Measurements from ENCODE around the gene BLM. TPM values are rescaled to one million over a fixed set of nuclear protein-coding genes. Genes with fewer than 3 reads are reported as not detected.

The BLM gene
- polyA plus RNA-seq, 1 of the 3 experiments (the other 2 are of a cell fraction) = 2.7 TPM

DNA sequence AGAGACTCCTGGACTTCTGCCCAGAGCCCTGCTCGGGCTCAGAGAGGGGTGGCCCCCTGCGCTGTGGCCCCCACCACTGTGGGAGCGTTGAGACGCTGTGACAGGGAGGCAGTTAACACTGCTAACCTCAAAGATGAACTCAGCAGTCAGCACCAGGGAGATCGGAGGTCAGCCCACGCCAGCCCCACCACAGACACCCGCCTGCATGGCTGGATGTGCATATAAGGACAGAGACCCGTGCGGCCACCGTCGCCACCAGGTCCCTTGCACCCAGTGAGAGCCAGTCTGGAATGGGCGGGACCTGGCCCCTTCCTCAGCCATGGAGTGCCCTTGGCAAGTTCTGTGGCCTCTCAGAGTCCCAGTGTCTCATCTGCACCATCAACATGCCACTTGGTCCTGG lies 102.7 kb downstream of the BLM start:
- no peaks in the 10 kb centered on the region for H3K9me2 ChIP-seq
- no peak overlapping the region for H3K9ac ChIP-seq
- no peaks in the 10 kb centered on the region for H4K20me1 ChIP-seq (ENCODE audit: insufficient read depth)
- TF ChIP-seq RAD21 (IDR thresholded peaks at IDR 0.05; ENCODE audit: low read length) (no peak), POLR2AphosphoS5 (IDR thresholded peaks at IDR 0.05; ENCODE audit: low read depth, low read length) (no peak), ZBTB33 (IDR thresholded peaks at IDR 0.05; ENCODE audit: borderline replicate concordance, low read depth) (no peak), MEF2A (IDR thresholded peaks at IDR 0.05; ENCODE audit: borderline replicate concordance, low read depth) (no peak), RCOR1 (IDR thresholded peaks at IDR 0.05; ENCODE audit: low read length) (no peak), YY1 (IDR thresholded peaks at IDR 0.05; ENCODE audit: low read depth) (no peak), SMC3 (IDR thresholded peaks at IDR 0.05; ENCODE audit: low read depth, low read length) (no peak)
- ChIA-PET POLR2A (no interaction called here), CTCF (no interaction called here)
- no peak overlapping the region for H2AFZ ChIP-seq (ENCODE audit: low read depth)
- H3F3A ChIP-seq (replicated peaks; ENCODE audit: insufficient read depth) = no peaks in the 10 kb centered on the region
- no peak for DNase-seq
- H3K79me2 ChIP-seq (ENCODE audit: insufficient read depth) = no peaks in the 10 kb centered on the region
- H3K27ac ChIP-seq (ENCODE audit: low read depth in 2 of 2, low read length in 1 of 2) = no peak overlapping the region
- H3K4me1 ChIP-seq (ENCODE audit: control insufficient read depth in 1 of 2, insufficient read depth in 2 of 2, low read depth in 1 of 2, low read length in 1 of 2) = peaks cover 0 to 16% of the 10 kb centered on the region in 2 experiments; a peak in 1 of 4 replicates
- no peaks in the 10 kb centered on the region for H3K27me3 ChIP-seq (ENCODE audit: insufficient read depth)
- no peak overlapping the region for H3K4me2 ChIP-seq
- H3K4me3 ChIP-seq (ENCODE audit: low read depth in 2 of 2, low read length in 1 of 2) = no peak overlapping the region
- H3K36me3 ChIP-seq (replicated peaks in 1 of 2; ENCODE audit: control insufficient read depth in 1 of 2, insufficient read depth in 2 of 2, low read length in 1 of 2) = no peaks in the 10 kb centered on the region
- 79% methylated on average over 4 of the region's 12 CpGs for WGBS (ENCODE audit: low lambda C conversion rate)
- H3K9me3 ChIP-seq = no peaks in the 10 kb centered on the region

- no peaks in the 10 kb centered on the region for H3K79me2 ChIP-seq (ENCODE audit: insufficient read depth)
- H3K9ac ChIP-seq = no peak overlapping the region
- no peak overlapping the region for H3K4me2 ChIP-seq
- peaks cover 0 to 16% of the 10 kb centered on the region in 2 experiments; a peak in 1 of 4 replicates for H3K4me1 ChIP-seq (ENCODE audit: control insufficient read depth in 1 of 2, insufficient read depth in 2 of 2, low read depth in 1 of 2, low read length in 1 of 2)
- H3K27ac ChIP-seq (ENCODE audit: low read depth in 2 of 2, low read length in 1 of 2) = no peak overlapping the region
- H3K9me2 ChIP-seq = no peaks in the 10 kb centered on the region
- H3K36me3 ChIP-seq (replicated peaks in 1 of 2; ENCODE audit: control insufficient read depth in 1 of 2, insufficient read depth in 2 of 2, low read length in 1 of 2) = no peaks in the 10 kb centered on the region
- H3F3A ChIP-seq (replicated peaks; ENCODE audit: insufficient read depth) = no peaks in the 10 kb centered on the region
- no peaks in the 10 kb centered on the region for H4K20me1 ChIP-seq (ENCODE audit: insufficient read depth)
- H3K27me3 ChIP-seq (ENCODE audit: insufficient read depth) = no peaks in the 10 kb centered on the region
- CTCF ChIA-PET = no interaction called here
- no peak overlapping the region for H2AFZ ChIP-seq (ENCODE audit: low read depth)
- 90% methylated on average over 1 of the region's 7 CpGs for WGBS (ENCODE audit: low lambda C conversion rate)
- POLR2A ChIA-PET = no interaction called here
- no peak overlapping the region for H3K4me3 ChIP-seq (ENCODE audit: low read depth in 2 of 2, low read length in 1 of 2)
- no peaks in the 10 kb centered on the region for H3K9me3 ChIP-seq
- no peak for DNase-seq
- TF ChIP-seq USF2 (IDR thresholded peaks at IDR 0.05; ENCODE audit: borderline replicate concordance, low read depth, low read length) = no peak
- no peak for TF ChIP-seq TEAD4 (IDR thresholded peaks at IDR 0.05; ENCODE audit: borderline replicate concordance, insufficient read depth)
- TF ChIP-seq FOXM1 (IDR thresholded peaks at IDR 0.05; ENCODE audit: low read depth) = no peak
- no peak for TF ChIP-seq NFIC (IDR thresholded peaks at IDR 0.05; ENCODE audit: borderline replicate concordance)
- TF ChIP-seq, protein P1, sequence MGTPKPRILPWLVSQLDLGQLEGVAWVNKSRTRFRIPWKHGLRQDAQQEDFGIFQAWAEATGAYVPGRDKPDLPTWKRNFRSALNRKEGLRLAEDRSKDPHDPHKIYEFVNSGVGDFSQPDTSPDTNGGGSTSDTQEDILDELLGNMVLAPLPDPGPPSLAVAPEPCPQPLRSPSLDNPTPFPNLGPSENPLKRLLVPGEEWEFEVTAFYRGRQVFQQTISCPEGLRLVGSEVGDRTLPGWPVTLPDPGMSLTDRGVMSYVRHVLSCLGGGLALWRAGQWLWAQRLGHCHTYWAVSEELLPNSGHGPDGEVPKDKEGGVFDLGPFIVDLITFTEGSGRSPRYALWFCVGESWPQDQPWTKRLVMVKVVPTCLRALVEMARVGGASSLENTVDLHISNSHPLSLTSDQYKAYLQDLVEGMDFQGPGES (IDR thresholded peaks at IDR 0.05; ENCODE audit: low read depth, low read length) = no peak
- TF ChIP-seq POLR2AphosphoS5 (IDR thresholded peaks at IDR 0.05; ENCODE audit: low read depth, low read length) = no peak
- no peak for TF ChIP-seq EZH2phosphoT487 (IDR thresholded peaks at IDR 0.05; ENCODE audit: borderline replicate concordance, low read depth)
- TF ChIP-seq RFX5 (IDR thresholded peaks at IDR 0.05; ENCODE audit: low read length) = no peak
- no peak for TF ChIP-seq NRF1 (IDR thresholded peaks at IDR 0.05; ENCODE audit: low read depth, low read length)
- no peak for TF ChIP-seq MEF2A (IDR thresholded peaks at IDR 0.05; ENCODE audit: borderline replicate concordance, low read depth)
- TF ChIP-seq EP300 (IDR thresholded peaks at IDR 0.05; ENCODE audit: borderline replicate concordance in 1 of 2, low read depth in 1 of 2, low read length in 1 of 2) = no peak
- no peak for TF ChIP-seq RCOR1 (IDR thresholded peaks at IDR 0.05; ENCODE audit: low read length)
- TF ChIP-seq, protein P2, sequence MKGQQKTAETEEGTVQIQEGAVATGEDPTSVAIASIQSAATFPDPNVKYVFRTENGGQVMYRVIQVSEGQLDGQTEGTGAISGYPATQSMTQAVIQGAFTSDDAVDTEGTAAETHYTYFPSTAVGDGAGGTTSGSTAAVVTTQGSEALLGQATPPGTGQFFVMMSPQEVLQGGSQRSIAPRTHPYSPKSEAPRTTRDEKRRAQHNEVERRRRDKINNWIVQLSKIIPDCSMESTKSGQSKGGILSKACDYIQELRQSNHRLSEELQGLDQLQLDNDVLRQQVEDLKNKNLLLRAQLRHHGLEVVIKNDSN (IDR thresholded peaks at IDR 0.05; ENCODE audit: borderline replicate concordance, low read depth) = no peak
- TF ChIP-seq, protein P3, sequence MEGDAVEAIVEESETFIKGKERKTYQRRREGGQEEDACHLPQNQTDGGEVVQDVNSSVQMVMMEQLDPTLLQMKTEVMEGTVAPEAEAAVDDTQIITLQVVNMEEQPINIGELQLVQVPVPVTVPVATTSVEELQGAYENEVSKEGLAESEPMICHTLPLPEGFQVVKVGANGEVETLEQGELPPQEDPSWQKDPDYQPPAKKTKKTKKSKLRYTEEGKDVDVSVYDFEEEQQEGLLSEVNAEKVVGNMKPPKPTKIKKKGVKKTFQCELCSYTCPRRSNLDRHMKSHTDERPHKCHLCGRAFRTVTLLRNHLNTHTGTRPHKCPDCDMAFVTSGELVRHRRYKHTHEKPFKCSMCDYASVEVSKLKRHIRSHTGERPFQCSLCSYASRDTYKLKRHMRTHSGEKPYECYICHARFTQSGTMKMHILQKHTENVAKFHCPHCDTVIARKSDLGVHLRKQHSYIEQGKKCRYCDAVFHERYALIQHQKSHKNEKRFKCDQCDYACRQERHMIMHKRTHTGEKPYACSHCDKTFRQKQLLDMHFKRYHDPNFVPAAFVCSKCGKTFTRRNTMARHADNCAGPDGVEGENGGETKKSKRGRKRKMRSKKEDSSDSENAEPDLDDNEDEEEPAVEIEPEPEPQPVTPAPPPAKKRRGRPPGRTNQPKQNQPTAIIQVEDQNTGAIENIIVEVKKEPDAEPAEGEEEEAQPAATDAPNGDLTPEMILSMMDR (IDR thresholded peaks at IDR 0.05) = no peak
- TF ChIP-seq SIN3A (IDR thresholded peaks at IDR 0.05; ENCODE audit: borderline replicate concordance, low read depth, low read length) = no peak
Measured at GRCh38 chr15:90820481-90820880, 103.3 kb downstream of the BLM start.

Measured in SK-N-SH (cell line).